Mucosa of gallbladder (tissue), 1 donor: Measurements from ENCODE around the gene PLEKHF1. TPM values are rescaled to one million over a fixed set of nuclear protein-coding genes. Genes with fewer than 3 reads are reported as not detected.

Experiments used
- DNase-seq: peaks from one replicate; pipeline ENCODE4 v3.0.0-alpha.2; 2020; ENCODE audit warnings: low spot score
- total RNA-seq: library from RNA; stranded (reverse); gene quantifications from one replicate; pipeline ENCODE4 v1.2.1, GENCODE V29; 2021
- donor health status: DM: no; HTN: no; CAD: no.

Gene PLEKHF1
- total RNA-seq, 1 donor from 2014 or later, result 15.7 TPM

DNA sequence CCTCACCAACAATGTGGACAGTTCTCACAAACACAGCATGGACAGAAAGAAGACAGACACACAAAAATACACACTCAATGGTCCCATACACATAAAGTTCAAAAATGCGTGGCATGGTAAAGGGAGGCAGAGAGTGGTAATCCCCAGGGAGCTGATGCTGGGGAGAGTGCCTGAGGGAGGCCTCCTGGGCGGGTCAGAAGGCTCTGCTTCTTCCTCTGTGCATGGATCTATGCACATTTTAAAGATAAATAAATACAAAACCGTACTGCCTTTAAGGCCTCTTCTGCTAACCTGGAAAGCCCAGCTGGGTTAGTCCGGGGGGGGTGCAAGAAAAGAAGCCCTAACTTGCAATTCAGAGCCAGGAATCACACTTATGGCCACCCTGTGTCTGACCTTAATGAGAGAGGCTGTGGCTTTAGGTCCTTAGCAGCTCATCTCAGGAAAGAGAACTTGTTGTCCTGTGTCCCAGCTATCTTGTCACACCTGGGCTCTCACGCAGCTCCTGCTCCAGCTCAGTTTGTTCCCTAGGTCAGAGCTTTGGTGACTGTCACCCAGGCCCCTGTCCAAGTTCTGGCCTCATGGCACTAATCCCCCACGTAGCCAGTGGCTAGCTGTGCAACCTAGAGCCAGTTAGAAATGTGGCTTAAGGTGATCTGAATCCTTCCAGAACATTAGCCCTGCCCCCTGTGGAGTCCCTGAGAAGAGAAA lies 30.7 kb upstream of the PLEKHF1 start:
- DNase-seq, result no peak

DNA sequence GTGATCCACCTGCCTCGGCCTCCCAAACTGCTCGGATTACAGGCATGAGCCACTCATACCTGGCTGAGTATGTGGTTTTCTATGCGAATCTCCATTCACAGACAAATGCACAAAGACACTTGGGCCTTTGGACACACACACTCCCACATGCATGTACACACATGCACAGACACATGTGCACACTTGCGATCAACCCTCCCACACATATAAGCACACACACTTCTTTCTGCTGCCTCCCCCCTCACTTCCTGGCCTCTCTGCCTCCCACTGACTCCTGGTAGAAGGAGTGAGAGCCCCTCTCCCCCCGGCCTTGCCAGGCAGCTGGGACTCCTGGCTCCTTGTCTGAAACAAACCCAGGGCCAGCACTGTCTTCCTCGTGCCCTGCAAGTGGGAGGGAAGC lies 29.3 kb upstream of the PLEKHF1 start:
- DNase-seq, result no peak

DNA sequence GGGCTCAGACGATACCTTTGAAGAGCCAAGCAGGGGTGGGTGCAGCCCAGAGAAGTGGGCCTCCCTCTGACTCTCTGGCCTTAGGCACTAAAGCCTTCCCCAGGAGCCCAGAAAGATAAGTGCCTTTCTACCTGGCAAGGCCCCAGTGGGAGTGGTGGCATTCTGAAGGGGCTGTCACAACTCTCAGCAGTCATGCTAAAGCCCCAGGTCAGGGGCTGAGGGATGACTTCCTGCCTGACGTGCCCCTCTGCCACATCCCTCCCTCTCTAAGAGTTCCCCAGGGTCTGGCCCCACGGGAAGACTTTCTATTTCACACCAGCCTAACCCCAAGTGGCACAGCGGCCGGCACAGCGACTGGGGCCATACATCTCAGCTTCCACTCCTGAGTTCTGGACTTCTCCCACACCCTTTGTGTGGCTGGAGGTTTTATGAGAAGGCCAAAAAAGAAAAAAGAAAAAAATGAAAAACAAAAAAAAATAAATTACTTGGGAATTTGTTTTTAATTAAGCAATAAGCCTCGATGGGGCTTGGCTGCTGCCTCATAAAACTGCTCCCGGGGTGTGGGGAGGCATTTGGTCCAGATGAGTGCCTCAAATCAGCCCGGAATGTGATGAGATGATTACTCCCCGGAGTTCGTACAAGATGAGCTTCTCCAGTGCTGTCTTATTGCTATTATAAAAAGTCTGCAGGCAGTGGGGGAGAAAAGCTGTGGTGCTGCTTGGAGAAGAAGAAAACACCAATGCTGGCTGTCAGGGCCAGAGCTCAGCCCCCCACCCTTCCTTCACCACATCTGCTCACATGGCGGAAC lies 28.5 kb upstream of the PLEKHF1 start:
- no peak for DNase-seq

DNA sequence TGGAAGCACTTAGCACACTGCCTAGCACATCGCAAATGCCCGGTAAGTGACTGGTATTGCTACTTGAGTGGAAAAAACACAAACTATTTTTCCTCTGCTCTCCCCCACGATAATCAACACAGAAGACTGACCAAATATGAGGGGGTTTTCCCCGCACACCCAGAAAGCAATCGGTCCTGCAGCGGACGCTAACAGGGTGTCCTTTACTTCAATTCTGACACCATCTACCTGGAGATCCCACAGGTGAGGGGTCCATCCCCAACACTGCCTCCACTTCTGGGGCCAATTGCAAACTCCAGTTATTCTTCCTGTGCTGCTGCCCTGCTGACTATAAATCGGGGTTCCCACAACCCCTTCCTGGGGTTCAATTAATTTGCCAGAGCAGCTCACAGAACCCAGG lies 26.2 kb upstream of the PLEKHF1 start:
- no peak for DNase-seq

DNA sequence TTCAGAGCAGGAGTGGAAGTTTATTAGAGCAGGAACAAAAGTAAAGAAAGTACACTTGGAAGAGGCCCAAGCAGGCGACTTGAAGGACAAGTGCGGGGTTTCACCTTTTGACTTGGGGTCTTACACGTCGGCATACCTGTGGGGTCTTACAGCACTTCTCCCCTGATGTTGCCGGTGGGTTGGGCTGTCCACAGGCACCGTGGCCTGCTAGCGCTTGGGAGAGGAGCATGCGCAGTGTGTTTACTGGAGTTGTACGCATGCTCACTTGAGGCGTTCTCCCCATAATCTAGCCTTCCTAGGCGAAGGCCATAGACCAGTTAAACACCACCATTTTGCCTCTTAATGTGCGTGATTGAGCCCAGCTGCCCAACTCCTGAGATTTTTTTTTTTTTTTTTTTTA lies 25.0 kb upstream of the PLEKHF1 start:
- no peak for DNase-seq

DNA sequence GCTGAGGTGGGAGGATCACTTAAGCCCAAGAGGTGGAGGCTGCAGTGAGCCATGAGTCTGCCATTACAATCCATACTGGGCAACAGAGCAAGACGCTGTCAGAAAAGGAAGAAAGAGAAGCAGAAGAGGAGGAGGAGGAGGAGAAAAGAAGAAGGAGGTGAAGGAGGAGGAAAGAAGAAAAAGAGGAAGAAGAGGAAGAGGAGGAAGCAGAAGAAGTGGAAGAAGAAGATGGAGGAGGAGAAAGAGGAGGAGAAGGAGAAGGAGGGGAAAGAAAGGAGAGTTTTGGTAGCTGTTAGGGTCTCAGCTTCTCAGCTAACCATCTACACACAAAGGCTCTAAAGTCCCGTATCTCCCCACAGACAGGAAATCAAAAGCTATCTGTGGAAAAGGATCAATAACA lies 23.7 kb upstream of the PLEKHF1 start:
- no peak for DNase-seq

DNA sequence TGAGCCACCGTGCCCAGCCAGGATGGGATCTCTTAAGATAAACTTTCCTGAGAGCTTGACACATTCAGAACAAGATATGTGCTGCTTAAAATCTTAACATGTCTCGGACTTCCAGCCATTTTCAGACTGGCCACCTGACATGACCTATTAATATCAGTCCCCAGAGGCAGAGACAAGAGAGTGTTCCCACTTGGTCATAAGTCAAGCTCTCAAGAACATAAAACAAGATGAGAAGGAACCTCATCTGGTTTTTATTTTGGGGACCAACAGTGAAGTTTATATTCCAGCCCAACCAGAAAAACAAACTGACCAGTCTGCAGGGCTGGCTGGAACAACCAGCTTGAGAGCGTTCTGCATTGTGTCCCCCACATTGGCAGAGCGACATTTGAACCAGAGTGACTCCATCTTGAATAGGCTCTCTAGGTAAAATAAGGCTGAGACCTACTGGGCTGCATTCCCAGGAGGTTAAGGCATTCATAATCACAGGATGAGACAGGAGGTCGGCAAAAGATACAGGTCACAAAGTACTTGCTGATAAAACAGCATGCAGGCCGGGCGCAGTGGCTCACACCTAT lies 21.8 kb upstream of the PLEKHF1 start:
- DNase-seq, result no peak

DNA sequence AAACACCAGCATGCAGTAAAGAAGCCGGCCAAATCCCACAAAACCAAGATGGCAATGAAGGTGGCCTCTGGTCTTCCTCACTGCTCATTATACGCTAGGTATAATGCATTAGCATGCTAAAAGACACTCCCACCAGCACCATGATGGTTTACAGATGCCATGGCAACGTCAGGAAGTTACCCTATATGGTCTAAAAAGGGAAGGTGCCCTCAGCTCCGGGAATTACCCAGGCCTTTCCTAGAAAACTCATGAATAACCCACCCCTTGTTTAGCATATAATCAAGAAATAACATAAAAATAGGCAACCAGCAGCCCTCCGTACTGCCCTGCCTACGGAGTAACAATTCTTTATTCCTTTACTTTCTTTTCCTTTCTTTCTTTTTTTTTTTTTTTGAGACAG lies 21.1 kb upstream of the PLEKHF1 start:
- DNase-seq, result no peak

DNA sequence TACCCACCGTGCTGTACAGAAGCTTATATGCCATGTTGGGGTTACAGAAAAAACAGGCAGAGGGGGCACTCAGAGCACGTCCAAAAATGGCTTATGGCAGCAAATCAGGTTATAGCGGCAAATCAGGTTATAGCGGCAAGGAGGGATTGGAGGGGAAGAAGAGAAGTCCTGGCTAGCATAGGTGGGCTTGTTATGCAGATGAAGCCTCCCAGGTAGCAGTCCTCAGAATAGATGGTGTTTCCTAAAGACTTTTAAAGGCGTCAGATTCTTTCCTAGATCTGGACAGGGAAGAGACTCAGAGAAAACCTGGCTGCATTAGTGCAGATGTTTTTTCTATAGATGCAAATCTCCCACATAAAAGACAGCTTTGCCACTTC lies 19.8 kb upstream of the PLEKHF1 start:
- no peak for DNase-seq

DNA sequence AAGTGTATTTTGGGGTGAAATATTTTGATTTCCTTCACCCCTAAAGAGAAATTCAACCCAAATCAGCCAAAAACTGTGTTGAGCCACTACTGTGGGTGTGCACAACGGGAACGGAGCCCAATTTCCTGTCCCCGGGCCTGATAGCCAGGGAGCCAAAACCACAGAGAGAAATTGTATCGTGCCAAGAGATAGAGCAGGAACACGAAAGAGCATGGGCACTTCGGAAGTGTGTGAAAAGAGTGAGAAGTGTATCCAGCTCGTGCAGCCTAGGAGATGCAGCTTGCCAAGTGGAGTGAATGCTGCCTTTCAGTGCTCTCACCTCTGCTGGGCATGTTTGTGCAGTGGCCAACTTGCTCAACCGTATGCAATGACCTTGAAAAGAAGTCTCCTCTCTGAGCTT lies 19.4 kb upstream of the PLEKHF1 start:
- DNase-seq, result no peak

DNA sequence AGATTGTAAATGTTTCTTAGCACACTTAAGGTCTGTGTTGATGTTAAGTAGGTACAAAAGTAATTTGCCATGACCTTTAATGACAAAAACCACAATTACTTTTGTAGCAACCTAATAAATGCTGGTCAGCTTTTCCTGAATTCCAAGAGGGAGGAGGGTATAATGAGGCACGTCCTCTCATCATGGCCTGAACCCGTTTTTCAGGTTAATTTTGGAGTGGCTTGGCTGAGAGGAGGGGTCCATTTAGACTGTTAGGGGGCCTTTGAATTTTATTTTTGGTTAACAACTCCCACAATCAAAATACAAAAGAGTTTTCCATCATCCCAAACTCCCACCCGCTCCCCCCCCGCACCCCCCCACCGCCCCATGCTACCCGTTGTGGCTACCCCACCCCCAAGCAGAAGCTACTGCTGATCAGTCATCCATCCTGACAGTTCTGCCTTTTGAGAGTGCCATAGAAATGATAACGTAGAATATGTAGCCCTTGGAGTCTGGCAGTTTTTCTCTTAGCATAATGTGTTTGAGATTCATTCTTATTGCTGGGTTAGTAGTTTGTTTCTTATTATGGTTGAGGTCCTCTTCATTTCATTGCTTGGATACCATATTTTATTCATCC lies 14.4 kb upstream of the PLEKHF1 start:
- DNase-seq, result no peak

DNA sequence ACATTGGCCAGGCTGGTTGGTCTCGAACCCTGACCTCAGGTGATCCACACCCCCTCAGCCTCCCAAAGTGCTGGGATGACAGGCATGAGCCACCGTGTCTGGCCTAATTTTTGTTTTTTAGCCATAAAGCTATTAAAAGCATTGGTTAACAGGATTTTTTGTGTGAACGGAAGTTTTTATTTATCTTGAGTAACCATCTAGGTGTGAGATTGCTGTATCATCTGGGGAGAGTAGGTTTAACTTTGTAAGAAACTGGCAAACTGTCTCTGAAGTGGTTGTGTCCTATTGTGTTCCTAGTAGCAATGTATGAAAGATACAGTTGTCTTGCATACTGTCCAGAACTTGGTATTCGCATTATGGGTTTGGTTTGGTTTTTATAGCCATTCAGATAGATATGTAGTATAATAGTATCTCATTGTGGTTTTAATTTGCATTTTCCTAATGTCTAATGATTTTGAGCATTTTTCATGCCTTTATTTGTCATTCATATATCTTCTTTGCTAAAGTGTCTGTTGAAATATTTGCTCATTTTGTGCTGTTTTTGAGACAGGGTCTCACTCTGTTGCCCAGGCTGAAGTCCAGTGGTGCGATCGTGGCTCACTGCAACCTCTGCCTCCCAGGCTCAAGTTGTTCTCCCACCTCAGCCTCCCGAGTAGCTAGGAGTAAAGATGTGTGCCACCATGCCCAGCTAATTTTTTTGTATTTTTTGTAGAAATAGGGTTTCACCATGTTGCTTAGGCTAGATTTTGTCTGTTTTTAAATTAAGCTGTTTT lies 13.5 kb upstream of the PLEKHF1 start:
- DNase-seq, result no peak

DNA sequence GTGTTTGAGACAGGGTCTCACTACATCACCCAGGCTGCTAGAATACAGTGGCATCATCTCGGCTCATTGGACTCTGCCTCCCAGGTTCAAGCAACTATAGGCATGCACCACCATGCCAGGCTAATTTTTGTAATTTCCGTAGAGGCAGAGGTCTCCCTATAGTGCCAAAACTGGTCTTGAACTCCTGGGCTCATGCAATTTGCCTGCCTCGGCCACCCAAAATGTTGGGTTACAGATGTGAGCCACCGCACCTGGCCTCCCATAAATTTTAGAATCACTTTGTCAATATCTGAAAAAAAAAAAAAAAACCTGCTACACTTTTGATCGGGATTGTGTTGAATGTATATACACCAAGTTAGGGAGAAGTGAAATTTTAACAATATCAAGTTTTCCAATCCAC lies 11.9 kb upstream of the PLEKHF1 start:
- no peak for DNase-seq

DNA sequence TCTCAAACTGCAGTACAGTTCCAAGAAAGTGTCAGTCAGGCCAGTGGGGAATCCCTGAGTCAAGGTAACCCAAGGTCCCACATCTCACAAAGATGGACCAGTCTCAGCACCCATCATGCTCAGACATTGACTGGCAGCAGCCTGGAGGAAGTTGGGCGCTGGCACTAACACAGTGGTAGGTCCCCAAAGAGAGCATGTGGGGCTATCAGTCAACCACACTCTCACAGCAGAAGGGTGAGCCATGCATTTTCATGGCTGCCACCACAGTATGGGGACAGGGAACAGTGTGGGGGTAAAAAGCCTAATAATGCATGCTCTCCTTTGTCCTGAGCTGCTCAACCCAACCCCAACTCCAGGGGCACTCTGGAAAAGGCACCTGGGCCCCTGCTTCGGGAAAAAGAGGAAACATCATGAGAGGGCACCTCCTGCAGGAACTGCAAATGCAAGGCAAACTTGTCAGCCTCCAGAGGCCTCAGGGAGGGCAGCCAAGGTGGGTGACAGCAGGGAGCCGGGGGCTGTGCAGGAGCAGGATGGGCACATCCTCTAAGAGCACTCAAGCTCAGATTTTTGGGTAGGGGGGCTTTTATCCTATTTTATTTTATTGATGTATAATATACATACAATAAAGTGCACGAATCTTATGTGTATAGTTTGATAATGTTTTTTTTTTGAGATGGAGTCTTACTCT lies 9.5 kb upstream of the PLEKHF1 start:
- DNase-seq, result no peak

DNA sequence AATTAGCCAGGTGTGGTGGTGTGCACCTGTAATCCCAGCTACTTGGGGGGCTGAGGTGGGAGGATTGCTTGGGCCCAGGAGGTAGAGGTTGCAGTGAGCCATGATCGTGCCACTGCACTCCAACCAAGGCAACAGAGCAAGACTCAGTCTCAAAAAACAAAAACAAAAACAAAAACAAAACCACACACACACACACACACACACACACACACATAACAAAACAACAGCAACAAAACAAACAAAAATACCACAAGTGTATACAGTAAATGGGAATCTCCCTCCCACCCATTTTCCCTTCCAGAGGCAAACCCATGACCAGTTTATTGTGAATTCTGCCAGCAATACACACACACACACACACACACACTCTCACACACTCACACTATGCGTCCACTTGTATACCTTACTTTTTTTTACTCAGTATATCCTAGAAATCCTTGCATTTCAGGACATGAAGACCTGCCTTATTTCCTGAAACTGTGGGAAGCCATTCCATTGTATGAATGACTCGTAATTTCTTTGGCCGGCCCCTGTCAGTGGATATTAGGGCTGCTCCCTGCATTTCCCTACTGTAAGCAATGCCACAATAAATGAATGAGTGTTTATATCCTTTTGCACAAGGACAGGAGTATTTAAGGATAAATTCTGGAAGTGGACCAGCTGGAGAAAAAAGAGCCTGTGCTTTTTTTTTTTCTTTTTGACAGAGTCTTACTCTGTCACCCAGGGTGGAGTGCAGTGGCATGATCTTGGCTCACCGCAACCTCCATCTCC lies 6.9 kb upstream of the PLEKHF1 start:
- DNase-seq, result no peak

DNA sequence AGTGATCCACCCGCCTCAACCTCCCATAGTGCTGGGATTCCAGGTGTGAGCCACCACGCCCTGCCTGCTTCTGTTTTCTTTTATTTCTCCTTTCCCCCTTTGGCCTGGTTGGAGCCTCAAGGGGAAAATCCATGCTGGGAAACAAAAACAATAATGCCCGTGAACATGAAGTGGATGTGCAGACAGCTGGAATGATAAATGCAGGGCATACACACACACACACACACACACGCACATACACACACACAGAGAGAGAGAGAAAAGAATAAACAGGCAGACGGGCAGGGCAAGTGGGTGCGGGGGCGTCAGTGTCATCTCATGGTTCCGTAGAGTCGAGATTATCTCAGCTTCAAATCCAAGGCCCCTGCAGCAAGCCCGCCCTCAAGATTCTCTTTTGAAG lies 4.4 kb upstream of the PLEKHF1 start:
- DNase-seq, result no peak

DNA sequence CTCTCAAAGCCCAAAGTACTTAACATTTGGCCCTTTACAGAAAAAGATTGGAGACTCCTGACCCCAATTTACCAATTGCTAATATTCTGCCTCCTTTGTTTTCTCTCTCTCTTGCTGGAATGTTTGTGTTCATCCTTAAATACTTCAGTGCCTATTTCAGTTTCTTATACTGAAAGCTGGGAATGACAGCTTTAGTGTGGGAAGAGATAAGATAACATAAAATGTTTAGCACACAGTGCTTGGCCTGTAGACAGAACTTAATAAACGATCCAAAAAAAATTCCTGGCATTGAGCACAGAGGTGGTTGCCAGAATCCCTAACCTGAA lies 3.0 kb upstream of the PLEKHF1 start:
- DNase-seq, result no peak

DNA sequence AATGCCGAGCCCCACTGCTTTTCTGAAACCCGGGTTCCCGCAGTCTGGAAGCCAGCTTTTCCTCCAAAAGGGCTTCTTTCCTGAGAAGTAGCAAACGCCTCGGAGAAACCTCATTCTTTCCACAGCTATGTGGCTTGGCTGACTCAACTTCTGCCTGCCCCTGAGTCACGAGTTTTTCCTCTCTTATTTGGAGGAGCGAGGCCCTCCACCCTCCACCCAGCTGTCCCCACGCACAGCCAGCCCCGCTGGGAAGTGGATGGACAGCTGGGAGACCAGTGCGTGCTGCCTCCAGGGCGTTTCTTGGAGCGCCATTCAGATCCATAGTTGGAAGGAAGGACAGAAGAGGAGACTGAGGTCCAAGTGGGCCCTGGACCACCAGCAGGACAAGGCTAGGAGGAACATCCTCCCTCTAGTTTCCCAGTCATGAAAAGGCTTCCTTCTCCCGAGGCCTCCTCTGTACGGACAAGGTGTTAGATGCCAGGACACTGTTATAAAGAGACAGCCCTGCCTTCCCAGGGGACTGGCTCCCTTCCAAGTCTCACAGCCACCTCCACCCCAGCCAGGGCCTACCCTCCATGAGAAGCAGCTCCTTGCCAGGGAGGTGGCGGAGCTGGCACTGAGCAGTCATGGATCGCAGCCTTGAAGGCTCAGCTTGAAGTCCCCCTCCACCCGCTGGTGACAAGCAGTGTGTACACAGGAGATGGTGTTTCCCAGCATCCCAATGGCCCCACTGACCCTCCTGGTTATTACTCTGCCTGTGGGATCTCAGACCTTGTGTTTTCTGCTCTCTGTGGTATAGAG lies 2.5 kb upstream of the PLEKHF1 start:
- DNase-seq, result peak; percentile 66

DNA sequence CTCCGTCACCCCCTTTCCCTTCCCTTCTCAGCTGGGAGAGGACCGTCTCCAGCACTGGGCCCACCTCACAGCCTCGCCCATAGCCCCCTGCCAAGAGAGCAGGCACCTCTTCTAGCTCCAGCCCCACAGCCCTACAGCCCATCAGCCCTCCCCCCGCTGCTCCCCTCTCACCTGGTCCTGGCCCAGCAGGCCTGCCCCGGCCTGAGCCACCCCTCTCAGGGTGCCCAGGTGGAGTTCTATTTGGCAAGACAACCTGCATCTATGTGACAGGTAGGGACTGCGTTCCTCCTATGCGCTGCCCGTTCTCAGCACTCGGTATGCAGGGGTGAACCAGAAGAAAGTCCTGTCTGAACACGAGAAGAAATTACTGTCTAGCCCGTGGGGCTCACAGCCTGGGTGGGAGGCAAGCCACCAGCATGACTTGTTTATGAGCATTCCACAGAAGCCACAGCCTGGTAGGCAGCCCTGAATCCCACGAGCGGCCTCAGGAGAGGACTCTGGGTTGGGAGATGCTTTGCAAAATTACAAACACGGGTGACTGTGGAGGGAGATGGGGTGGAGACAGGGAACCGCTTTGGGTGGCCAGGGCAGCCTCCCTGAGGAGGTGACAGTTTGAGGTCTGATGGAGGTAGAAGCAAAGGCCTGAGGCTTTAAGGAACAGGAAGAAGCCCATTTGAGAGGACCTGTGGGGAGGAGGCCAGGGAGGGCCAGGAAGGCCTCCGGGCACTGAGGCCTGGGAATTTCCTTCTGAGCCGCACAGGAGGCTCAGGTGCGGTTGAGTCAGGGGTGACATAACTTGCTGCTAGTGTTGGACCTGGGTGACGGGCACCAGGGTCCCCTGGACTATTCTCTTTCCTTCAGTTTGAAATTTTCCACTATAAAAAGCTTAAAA lies 1.2 kb upstream of the PLEKHF1 start:
- DNase-seq, result no peak
